Right cardiac atrium (tissue), 5 donors: ENCODE data around the gene LY9. TPM values are rescaled to one million over a fixed set of nuclear protein-coding genes. Genes with fewer than 3 reads are reported as not detected.

Experiments
- ATAC-seq, 2 donors: fragments of 200-7000 bp; cut with Tn5 transposase; one replicate each; pipeline versions ENCODE4 v1.8.0 to v1.9.1; 2020; ENCODE audit warnings: moderate library complexity in 2 of 2, mild to moderate bottlenecking in 1 of 2
- DNase-seq, 3 donors: peaks; one replicate each; pipeline ENCODE4 v3.0.0-alpha.2; 2020
- H3K27ac ChIP-seq: one replicate; pipeline ENCODE4 v1.5.1; 2013; ENCODE audit warnings: mild to moderate bottlenecking, low read length, control low read depth, moderate library complexity
- H3K27me3 ChIP-seq: one replicate; pipeline ENCODE4 v1.6.1; 2013; ENCODE audit not compliant: control insufficient read depth, insufficient read depth
- H3K4me1 ChIP-seq: one replicate; pipeline ENCODE4 v1.6.1; 2013; ENCODE audit warnings: low read length; ENCODE audit not compliant: control insufficient read depth, insufficient read depth
- H3K4me3 ChIP-seq: one replicate; pipeline ENCODE4 v1.5.1; 2013; ENCODE audit warnings: low read length, control low read depth
- H3K9me3 ChIP-seq: one replicate; pipeline ENCODE4 v1.6.1; 2013; ENCODE audit warnings: low read length; ENCODE audit not compliant: control insufficient read depth
- WGBS: extraction: QIAGEN DNeasy Blood & Tissue Kit; methylation state at CpG from one replicate; pipeline ENCODE4 v1.1.7; 2013; 5-methylcytosine and 5-hydroxymethylcytosine counted together
- intact Hi-C, 4 donors: fragments of 100-400 bp; cut with DNase I; formaldehyde crosslinking; loops; one replicate each; pipeline versions ENCODE4 v1.11.0 to v1.14.0; 2022 to 2023
- polyA plus RNA-seq: library from polyadenylated mRNA; stranded (reverse); fragments of 200-250 nt; gene quantifications from one replicate; pipeline ENCODE4 v1.2.3, GENCODE V29; 2013
- total RNA-seq, 4 donors: library from RNA; stranded (reverse); fragmentation: NEBNext Ultra II Directional; extraction: Animal tissue kit (Norgen Biotek cat#: 25700); gene quantifications; one replicate each; pipeline ENCODE4 v1.2.1, GENCODE V29; 2021
- donor health status: healthy with polysubstance abuse.
- donor health status: DM: no; HTN: yes; CAD: no.
- donor health status: DM: no; HTN: no; CAD: no.
- donor health status: DM: no; HTN: yes; CAD: no; lungs with severe emphysema.
- donor health status: DM: yes; HTN: yes; CAD: no.

LY9 gene
- total and polyA plus RNA-seq, 5 donors: 0.09 to 0.29 (median 0.25) TPM; not detected in 1

- ATAC-seq: no peak
- 92% methylated on average over 11 of the region's 11 CpGs for WGBS
- Histone ChIP-seq H3K27ac (no peak overlapping the region), H3K4me1 (no peaks in the 10 kb centered on the region), H3K9me3 (no peaks in the 10 kb centered on the region), H3K4me3 (no peak overlapping the region), H3K27me3 (no peaks in the 10 kb centered on the region)
- intact Hi-C loops: no loop called here
- no peak for DNase-seq
These were observed 6.8 kb upstream of the LY9 start for GRCh38 chr1:160789051-160789701.

- no peaks in the 10 kb centered on the region for H3K9me3 ChIP-seq
- DNase-seq: no peak
- ATAC-seq: no peak
- WGBS: 88% methylated on average over 13 of the region's 13 CpGs
- H3K27ac ChIP-seq: no peak overlapping the region
- H3K4me3 ChIP-seq: no peak overlapping the region
- no peaks in the 10 kb centered on the region for H3K4me1 ChIP-seq
- intact Hi-C loops: no loop called here
- H3K27me3 ChIP-seq: no peaks in the 10 kb centered on the region
These were observed 6.0 kb upstream of the LY9 start for GRCh38 chr1:160789702-160790611.

- no peak for DNase-seq
- Histone ChIP-seq H3K27ac (no peak overlapping the region), H3K4me3 (no peak overlapping the region), H3K27me3 (no peaks in the 10 kb centered on the region), H3K4me1 (no peaks in the 10 kb centered on the region), H3K9me3 (no peaks in the 10 kb centered on the region)
- intact Hi-C loops: no loop called here
- WGBS: 40% methylated on average over 3 of the region's 3 CpGs
- ATAC-seq: no peak
These were observed 1.6 kb upstream of the LY9 start for GRCh38 chr1:160794376-160794775.

GRCh38 chr1:160797271-160797709, 1.3 kb downstream of the LY9 start:
- intact Hi-C loops: no loop called here
- Histone ChIP-seq H3K27me3 (no peaks in the 10 kb centered on the region), H3K27ac (no peak overlapping the region), H3K4me3 (no peak overlapping the region), H3K9me3 (no peaks in the 10 kb centered on the region), H3K4me1 (no peaks in the 10 kb centered on the region)
- ATAC-seq (no peak), DNase-seq (no peak)
- 80% methylated on average over 3 of the region's 3 CpGs for WGBS

- DNase-seq: no peak
- no peak overlapping the region for H3K4me3 ChIP-seq
- H3K9me3 ChIP-seq: no peaks in the 10 kb centered on the region
- ATAC-seq: no peak
- intact Hi-C loops: no loop called here
- H3K27ac ChIP-seq: no peak overlapping the region
- no peaks in the 10 kb centered on the region for H3K4me1 ChIP-seq
- WGBS: 39% methylated on average over 4 of the region's 4 CpGs
- no peaks in the 10 kb centered on the region for H3K27me3 ChIP-seq
These were observed 1.9 kb downstream of the LY9 start for GRCh38 chr1:160797861-160798273.

- DNase-seq (no peak), ATAC-seq (no peak)
- intact Hi-C loops: no loop called here
- no peaks in the 10 kb centered on the region for H3K4me1 ChIP-seq
- no peak overlapping the region for H3K4me3 ChIP-seq
- WGBS: 90% methylated on average over 2 of the region's 2 CpGs
- H3K27ac ChIP-seq: no peak overlapping the region
- H3K27me3 ChIP-seq: no peaks in the 10 kb centered on the region
- H3K9me3 ChIP-seq: no peaks in the 10 kb centered on the region
These were observed 2.5 kb downstream of the LY9 start for GRCh38 chr1:160798439-160798838.

GRCh38 chr1:160799641-160800040, 3.7 kb downstream of the LY9 start:
- Histone ChIP-seq H3K4me1 (no peaks in the 10 kb centered on the region), H3K27me3 (no peaks in the 10 kb centered on the region), H3K9me3 (no peaks in the 10 kb centered on the region), H3K27ac (no peak overlapping the region), H3K4me3 (no peak overlapping the region)
- WGBS: 85% methylated on average over 5 of the region's 5 CpGs
- ATAC-seq (no peak), DNase-seq (no peak)
- intact Hi-C loops: no loop called here

- intact Hi-C loops: no loop called here
- ATAC-seq (no peak), DNase-seq (no peak)
- Histone ChIP-seq H3K27ac (no peak overlapping the region), H3K4me3 (no peak overlapping the region), H3K9me3 (no peaks in the 10 kb centered on the region), H3K27me3 (no peaks in the 10 kb centered on the region), H3K4me1 (no peaks in the 10 kb centered on the region)
- WGBS: 99% methylated on average over 1 of the region's 1 CpG
These were observed 4.2 kb downstream of the LY9 start for GRCh38 chr1:160800142-160800541.

- 48% methylated on average over 4 of the region's 4 CpGs for WGBS
- no peak overlapping the region for H3K27ac ChIP-seq
- no peak for ATAC-seq
- H3K27me3 ChIP-seq: no peaks in the 10 kb centered on the region
- no peak for DNase-seq
- no peaks in the 10 kb centered on the region for H3K9me3 ChIP-seq
- no peak overlapping the region for H3K4me3 ChIP-seq
- H3K4me1 ChIP-seq: no peaks in the 10 kb centered on the region
- intact Hi-C loops: no loop called here
These were observed 4.9 kb downstream of the LY9 start for GRCh38 chr1:160800645-160801408.

GRCh38 chr1:160801836-160802580, 6.0 kb downstream of the LY9 start:
- 93% methylated on average over 43 of the region's 43 CpGs for WGBS
- H3K4me3 ChIP-seq: no peak overlapping the region
- no peaks in the 10 kb centered on the region for H3K27me3 ChIP-seq
- DNase-seq: peak in 1 of 3 donors; percentile 59
- no peaks in the 10 kb centered on the region for H3K4me1 ChIP-seq
- no peaks in the 10 kb centered on the region for H3K9me3 ChIP-seq
- no peak for ATAC-seq
- intact Hi-C loops: no loop called here
- H3K27ac ChIP-seq: no peak overlapping the region
